NCI-H1436 (cell line): ENCODE data around the gene SNTG2.

Source experiments
- DNase-seq: peaks from one replicate; lab custom pipeline; 2025; lab: John Stamatoyannopoulos, UW

SNTG2 gene

DNA sequence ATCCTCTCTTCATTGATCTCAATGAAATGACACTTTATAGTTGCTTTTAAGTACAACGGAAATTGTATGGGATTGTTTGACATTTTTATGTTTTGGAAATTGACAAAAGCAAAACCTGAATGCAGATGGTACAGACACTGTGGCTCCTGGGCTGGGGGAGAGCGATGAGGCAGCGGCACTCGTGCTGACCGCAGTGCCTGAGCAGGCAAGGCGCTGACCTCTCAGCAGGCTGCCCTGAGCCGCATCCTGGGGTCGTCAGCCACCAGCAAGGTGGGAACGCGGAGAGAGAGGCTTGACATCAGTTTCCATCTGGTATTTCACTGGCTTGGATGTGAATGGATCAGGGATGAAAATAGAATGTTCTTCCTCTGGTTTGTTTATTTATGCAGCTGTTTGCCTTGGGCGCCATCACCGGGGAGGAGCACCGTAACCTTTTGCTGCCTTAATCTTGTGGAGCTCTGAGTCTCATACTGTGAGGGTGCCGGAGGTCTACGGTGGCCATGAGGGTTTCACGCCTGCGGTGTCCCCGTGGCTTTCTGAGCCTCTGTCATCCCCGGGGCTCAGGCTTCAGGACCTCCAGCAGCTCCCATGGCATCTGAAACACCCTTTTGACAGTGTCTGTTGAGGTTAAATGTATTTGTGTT lies 367.8 kb downstream of the SNTG2 start:
- DNase-seq, result no peak

DNA sequence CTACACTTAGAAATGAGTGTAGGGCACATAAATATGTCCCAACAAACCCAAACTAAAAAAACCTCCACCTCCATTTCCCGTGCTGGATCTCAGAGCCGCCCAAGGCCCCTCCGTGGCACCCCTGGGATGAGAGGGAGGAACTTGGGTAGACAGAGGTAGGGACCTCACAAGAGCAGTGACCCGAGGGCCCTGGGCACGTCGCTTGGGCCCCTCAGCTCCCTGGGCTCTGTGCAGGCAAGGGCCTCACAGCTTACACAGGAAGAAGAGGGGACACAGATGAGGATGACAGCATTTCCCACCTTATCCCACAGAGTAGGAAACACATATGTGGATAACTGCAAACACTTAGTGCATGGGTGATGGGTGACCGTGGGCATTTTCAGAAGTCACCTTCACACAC lies 368.7 kb downstream of the SNTG2 start:
- no peak for DNase-seq

DNA sequence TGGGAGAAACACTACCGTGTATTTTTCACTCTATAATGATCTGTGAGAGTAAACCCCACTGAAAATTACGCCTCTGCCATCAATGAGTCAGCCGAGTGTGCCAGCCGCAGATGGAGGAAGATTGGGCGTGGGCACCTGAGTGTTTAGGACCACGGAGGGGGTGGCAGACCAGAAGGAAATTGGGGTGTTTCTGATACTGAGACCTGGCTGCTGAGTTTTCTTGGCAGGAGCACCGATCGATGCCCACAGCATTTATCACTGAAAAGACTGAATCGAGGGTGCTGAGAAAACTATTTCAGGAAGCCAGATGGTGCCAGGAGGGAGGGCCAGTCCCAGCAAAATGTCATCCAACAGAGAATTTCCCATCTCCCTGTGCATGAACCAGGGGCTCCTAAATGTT lies 370.7 kb downstream of the SNTG2 start:
- no peak for DNase-seq

DNA sequence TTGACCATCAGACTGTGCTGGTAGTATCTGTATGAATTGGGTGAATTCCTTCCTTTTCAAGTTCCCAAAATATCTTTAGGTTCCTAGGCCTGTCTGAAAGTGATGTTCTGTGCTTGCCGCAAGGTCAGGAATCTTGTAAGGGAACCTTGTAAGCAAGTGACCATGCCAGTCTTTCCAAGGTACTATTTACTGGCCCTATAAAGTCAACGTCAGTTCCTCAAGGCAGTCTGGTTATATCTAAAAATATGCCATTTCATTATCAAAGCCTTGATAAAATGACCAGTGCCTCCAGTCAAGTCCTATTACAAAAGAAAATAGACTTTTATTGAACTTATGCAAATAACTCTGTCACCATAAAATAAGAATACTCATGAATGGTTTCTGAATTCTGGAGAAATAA lies 374.2 kb downstream of the SNTG2 start:
- no peak for DNase-seq

DNA sequence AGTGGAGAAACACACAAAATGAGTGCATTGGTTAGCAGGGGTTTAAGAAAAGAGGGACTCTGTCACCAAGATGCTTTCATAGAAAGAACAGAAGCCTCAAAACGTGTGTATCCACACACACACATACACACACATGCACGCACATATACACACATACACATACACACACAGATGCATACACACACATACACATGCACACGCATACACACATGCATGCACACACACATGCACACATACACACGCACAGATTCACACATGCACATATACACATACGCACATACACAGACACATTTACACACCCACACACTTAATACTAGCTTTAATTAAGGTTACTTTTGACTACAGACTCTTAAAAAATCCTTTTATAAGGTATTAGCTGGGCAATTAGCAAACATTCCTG lies 378.0 kb downstream of the SNTG2 start:
- DNase-seq, result no peak

DNA sequence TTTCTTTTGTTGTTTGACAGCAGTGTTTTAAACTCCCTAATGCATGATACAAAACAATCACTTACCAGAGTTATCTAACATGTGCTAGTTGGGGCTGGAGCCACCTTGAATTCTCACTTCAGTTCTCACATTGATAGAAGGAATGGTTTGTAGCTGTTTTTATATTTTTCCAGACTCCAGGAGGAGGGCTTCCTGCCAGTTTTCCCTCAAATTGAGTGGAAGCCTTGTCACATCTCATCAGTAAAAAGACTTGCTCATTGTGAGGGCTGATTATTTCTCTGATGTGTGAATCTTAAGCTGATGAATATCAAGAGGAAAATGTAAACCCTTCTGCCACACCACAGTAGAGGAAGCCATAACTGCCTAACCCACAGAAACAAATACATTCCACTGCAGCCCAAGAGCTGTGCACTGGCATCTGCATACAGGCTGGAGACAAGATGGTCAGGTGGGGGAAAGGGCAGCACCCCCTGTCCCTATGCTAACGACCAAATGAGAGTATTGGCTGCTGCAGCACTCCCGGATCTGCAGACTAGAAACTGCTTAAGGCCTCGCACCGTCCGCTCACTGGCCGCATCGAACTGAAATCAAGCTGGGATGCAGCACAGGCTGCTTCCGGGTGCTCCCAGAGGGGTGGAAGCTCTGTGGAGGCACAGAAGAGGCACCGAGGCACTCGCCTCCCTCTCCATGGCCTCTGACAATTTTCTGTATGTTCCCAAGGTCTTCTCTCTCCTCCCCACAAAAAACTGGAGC lies 388.9 kb downstream of the SNTG2 start:
- DNase-seq, result no peak

DNA sequence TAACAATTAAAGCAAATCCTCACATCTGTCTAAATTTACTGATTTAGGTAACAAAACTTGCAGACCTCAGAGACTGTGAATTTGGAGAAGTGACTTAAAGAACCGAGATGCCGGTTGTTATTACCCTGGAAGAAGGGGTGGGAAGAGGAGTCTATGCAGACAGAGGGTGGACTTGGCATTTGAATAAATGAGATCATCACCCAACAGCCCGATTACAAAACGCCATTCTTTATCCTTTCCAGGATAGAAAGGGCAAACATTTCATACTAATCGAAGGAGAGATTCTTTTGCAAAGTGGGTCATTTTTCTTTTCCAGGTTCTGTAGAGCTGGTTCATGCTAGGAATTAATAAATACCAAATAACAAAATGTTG lies 389.5 kb downstream of the SNTG2 start:
- no peak for DNase-seq

DNA sequence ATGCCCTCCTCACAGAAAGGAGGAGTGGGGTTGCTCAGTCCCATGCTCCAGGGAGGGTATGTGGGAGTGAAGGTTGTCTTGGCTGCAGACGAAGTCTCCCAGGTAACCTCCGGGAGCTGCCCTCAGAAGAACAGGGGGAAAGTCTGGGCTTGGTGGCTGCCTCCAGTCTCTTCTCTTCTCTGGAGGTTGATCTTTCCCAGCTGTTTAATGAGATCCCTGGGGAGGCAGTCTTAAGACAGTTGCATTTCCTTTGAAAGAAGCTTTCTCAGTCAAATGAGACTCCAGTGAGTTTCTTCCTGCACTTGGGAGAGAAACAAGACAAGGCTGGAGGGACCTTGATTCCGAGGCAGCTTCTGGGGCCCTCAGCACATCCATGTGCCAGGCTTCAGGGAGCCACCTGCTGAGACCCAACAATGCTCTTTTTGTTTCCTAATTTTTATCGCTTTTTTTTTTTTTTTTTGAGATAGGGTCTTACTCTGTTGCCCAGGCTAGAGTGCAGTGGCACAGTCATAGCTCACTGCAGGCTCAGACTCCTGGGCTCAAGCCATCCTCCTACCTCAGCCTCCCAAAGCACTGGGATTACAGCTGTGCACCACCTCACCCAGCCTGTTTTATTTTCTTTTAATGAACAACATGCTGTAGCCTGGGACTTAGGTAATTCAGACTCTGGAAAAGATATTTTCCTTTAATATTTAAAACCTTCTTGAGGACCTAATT lies 390.9 kb downstream of the SNTG2 start:
- no peak for DNase-seq

DNA sequence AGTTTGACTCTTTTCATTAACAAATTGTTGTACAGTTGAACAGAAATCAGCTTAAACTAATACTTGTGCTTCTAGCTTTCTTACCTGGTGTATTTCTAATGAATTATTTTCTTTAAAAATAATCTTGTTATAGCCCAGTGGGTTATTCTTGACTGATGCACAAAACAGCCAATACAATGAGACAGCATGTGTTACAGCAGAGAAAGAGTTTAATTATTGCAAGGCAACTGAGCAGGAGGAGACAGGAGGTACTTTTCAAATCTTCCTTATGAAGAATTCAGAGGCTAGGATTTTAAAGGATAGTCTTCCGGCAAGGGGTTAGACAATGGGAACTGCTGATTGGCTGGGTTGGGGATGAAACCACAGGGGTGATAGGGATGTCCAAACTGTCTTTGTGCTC lies 398.1 kb downstream of the SNTG2 start:
- DNase-seq, result no peak

DNA sequence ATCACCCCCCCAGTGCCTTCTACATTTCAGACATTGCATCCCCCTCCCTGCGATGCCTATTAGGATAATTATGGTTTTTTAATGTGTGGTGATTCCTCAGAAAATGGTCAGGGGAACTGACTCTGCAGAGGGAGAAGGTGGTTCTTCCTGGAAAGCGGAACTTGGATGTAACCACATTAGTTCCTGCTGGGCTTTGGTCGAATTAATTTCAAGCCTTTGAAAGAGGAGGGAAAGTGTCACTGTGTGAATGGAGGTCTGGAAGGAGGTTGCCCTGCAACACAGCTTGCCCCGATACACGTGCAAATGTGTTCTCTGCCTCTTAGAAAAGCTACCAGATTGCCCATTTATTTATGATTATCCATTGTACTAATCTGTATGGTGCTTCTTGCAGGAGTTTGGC lies 399.5 kb downstream of the SNTG2 start:
- no peak for DNase-seq

DNA sequence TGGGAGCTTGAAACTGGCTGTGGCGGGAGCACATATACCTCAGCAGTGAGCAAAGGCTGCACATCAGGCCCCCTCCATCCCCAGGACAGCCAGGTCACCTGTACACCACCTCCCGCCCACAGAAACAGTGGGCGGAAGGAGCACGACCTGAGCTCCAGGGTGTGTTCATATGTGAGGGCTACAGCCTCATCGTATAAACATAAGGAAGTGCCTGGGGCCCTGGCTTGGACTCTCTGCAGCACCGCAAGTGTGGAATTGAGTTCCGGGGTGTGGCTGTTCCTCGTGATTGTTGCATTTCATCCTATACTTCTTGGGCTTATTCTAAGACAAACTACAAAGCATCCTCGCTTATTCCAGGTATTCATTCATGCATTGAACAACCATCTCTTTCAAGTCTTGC lies 402.5 kb downstream of the SNTG2 start:
- DNase-seq, result no peak

DNA sequence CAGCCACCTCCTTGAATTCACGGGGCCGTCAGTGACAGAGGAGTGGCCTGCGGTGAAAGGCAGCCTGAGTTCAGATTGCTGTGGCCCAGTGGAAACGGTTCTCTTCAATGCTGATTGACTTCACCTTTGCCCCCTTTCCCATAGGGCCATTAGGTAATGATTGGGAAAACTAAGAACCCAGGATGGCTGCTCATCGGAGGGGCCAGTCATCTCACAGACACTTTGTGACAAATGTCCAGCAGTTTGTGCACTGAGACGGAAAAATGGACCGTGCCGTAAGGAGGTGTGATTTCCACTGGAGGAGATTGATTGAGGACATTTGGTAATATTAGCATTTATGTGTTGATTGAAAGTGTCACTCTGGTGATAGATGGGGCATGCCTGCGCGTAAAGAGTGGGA lies 402.9 kb downstream of the SNTG2 start:
- no peak for DNase-seq

DNA sequence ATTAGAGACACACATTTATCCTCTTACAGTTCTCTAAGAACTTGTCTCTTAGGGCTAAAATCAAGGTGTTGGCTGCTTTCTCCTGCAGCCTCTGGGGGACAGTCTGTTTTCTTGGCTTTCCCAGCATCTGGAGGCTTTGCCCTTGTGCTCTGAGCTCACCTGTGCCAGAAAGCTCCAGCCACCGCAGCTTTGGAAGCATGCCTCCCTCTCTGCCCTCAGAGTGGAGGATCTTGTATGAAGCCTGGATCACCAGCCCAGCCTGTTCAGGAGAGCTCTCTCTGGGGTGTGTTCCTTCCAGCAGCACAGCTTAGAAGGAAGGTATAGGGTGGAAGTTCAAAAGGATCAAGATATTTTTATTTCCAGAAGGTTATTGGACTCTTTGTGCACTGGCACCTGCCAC lies 409.5 kb downstream of the SNTG2 start:
- no peak for DNase-seq

DNA sequence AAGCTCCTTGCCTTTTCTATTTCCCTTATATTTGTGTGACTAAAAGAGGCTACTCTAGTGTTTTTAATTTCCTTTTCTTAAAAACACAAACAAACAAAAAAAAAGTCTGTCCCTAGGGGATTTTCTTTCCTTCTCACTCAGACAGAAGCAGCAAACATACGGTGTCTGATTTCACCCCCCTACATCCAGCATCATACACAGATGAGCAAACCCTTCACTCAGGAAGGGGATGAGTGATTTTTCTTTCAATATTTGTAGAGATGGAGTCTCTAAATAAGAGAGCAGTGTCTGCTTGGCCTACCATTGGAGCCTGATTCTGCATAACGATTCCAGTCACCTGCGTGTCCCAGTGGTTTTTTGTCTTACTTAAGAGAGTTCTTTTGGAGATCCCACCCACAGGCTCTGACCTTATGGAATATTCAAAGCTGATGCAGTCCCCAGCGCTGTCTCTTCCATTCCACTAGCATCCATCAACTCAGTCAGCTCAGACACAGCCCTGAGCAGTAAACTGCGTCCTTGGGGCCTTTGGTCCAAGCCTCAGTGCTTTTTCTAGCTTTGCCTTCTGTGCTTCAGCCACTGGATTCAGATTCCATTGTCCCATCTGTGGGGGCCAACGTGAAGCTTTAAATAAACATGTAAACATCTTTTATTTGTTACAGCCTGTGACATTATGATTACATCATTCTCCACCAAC lies 410.1 kb downstream of the SNTG2 start:
- peak; percentile 51 for DNase-seq

DNA sequence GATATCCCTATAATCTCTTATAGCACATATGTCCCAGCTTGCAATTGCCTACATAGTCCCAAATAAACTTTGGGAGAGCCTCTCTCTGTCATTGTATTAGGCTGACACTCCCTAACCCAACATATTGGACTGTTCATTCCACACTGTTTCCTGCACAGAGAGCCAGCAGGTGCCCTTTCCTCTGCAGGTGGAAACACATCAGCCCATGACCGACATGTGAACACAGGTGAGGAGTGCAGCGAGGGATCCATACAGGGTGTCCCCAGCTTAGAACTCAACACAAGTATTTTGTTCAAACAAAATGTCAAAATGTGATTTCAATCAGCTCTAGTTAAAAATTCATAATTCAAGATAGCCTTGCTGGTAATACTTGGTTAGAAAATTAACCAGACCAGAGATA lies 412.7 kb downstream of the SNTG2 start:
- DNase-seq, result no peak

DNA sequence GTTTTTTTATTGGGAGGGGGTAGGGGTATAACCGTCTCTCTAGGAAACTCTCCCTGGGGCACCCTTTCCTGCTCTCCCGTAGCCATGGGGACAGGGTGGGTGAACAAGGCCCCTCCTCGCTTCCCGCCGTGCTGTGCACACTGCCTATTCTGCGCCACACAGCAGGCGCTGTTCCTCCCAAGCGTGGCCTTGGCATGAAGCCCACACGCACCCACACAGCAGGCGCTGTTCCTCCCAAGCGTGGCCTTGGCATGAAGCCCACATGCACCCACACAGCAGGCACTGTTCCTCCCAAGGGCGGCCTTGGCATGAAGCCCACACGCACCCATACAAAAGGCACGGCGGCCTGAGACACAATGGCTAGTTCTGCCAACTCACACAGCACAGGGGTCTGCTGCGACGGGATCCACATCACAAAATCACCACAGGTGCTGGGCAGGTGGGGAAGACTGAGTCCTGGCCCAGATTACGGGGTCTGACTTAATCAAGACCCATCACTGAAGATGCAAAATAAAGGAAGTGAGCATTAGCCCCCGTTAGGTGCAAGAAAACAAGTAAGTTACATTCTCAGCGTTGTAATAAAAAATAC lies 416.0 kb downstream of the SNTG2 start:
- DNase-seq, result peak; percentile 95

DNA sequence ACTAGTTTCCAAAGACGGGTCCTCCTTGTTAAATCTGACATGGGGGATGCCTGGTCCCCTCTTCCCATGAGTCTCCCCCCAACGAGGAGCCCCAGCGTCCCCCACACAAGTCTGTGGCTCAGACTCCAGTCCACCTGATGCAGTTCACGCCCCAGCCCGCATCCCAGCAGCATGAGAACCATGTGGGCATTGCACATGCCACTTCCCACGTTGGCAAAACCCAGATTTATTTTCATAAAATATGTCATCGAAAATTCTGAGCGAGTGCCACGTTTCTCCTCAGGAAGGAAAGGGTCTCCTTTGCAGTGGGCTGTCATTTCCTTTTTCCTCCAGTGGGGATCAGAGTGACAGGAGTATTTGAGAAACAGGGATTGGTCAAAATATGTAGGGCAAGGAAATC lies 417.0 kb downstream of the SNTG2 start:
- no peak for DNase-seq

DNA sequence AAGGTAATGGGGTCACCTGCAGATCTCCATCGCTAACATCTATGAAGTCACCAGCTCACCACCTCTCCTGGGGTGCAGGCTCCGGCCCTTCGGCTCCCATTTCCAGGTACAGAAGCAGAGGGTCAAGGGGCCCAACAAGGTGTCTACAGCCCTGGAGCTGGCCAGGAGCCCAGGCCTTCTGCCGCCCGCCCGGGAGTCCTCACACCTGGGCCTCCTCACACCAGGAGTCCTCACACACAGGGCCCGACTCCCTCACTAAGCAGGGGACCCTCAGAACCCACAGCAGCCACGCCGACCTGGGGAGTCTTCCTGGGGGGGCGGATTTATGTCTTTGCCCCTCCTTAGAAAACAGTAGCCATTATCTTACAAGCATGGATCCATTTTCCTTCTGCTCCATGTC lies 419.3 kb downstream of the SNTG2 start:
- DNase-seq, result no peak

DNA sequence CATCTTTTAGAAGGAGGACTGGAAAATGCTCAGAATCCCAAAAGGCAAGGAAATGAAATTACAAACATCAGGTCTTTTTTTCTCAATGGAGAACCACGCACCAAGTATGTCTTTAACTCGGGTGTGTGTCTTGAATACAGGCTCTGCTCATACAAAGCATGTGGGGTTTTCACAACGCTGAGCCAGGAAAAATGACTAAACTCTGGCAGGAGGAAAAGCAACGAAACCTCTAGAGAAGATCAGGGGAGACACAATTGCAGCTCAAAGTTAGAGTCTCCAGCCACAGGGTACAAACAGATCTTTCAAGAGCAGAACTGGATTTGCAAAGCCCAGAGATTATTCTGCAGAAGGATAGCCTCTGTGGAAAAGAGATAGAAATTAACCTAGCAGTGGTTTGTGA lies 419.8 kb downstream of the SNTG2 start:
- DNase-seq, result no peak

DNA sequence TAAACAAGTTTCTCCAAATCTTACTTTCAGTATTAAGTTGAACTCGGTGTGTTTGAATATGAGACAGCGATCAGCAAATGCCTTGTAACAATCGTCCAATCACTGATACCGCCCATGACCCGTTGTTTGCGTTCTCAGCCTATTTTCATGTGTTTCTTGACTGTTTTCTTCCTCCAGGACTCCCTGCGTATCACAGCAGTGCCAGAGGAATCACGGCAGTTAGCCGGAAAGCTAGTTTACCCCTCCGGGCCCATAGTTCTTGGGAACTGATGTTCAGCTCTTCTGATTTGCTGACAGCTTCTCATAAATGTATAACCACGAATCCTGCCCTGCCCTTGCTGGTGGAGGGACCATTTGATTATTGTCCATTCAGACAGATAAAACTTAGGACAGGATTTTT lies 420.4 kb downstream of the SNTG2 start:
- no peak for DNase-seq

DNA sequence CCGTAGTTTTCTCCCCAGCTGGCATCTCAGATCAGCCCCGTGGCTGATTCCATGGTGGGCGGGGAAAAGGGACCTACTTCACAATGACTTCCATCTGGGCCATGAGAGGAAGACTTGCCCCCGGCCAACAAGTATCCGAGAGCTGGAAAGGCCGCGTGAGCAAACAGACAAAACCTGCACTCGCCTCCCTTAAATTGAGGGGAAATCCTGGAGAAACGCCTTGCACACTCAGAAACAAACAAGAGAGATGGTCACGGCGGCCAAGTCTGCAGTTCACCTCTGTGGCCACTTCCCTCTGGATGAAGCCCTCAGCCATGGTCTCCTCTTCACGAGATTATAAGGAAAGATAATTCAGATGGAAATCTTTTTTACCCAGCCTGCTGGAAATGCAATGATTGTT lies 423.2 kb downstream of the SNTG2 start:
- DNase-seq, result no peak

DNA sequence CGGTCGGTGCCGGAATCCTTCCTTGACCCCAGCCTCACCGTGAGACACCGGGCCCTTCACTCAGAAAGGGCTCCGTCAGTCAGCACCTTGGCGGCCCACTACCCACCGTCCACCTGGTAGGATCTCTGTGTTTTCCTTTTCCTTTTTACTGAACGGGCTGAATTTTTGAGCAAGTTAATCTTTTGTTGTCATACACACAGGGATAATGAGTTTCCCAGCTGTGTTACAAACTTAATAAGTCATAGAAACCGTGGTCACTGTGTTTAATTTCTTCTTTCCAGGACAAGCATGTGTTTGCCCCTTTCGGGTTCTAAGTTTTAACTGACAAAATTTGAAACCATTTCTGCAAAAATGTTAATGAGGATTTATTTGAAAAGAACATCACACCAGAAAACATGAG lies 423.6 kb downstream of the SNTG2 start:
- DNase-seq, result no peak

DNA sequence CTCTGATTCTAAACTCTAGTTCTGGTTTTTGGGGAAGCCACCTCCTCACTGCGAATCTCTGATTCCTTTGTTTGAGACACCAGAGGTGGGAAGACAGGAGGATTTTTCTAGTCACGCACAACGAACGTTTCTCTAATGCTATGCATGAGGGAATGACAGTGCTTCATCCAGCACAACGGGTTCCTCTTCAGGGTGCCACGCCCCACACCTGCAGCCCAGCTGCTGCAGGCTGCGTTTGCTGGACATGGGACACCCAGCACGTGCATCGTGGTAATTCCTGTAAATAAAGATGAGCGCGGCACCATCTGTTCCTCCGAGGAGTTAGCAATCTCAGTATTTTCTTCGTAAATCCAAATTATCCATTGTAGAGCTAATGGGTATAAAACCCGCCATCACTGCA lies 425.1 kb downstream of the SNTG2 start:
- DNase-seq, result no peak
